Gastroesophageal sphincter (tissue), 4 donors: Measurements from ENCODE around the gene ERBB4. TPM values are rescaled to one million over a fixed set of nuclear protein-coding genes. Genes with fewer than 3 reads are reported as not detected.

ENCODE experiments used
- ATAC-seq: fragments of 150-250 bp; one replicate; pipeline ENCODE4 v1.9.1; 2016; ENCODE audit warnings: mild to moderate bottlenecking, moderate library complexity
- H3K27ac ChIP-seq, 4 donors: fragments of 200-600 bp; sonication (generic) in 3 of 4; 1 replicate in 3 of 4; 2 replicates in 1 of 4; pipeline ENCODE4 v1.5.1; 2016 to 2019
- H3K27me3 ChIP-seq: fragments of 200-600 bp; sonication (generic); one replicate; pipeline ENCODE4 v1.5.1; 2019
- H3K36me3 ChIP-seq, 2 donors: fragments of 200-600 bp; sonication (generic); one replicate each; pipeline ENCODE4 v1.5.1; 2019; ENCODE audit warnings: control low read depth in 1 of 2
- H3K4me1 ChIP-seq, 3 donors: fragments of 200-600 bp; sonication (generic); 1 replicate in 2 of 3; 2 replicates in 1 of 3; pipeline ENCODE4 v1.5.1; 2016 to 2019; ENCODE audit warnings: control low read depth in 2 of 3
- H3K4me3 ChIP-seq, 2 donors: fragments of 200-600 bp; sonication (generic); one replicate each; pipeline ENCODE4 v1.5.1; 2019; ENCODE audit warnings: mild to moderate bottlenecking in 1 of 2, moderate library complexity in 1 of 2
- H3K9me3 ChIP-seq, 3 donors: fragments of 200-600 bp; sonication (generic); one replicate each; pipeline ENCODE4 v1.5.1; 2017 to 2019; ENCODE audit warnings: control low read depth in 2 of 3
- EP300 ChIP-seq: sonication (generic); formaldehyde crosslinking; IDR thresholded peaks from one replicate; pipeline ENCODE4 v1.6.1; 2017; ENCODE audit warnings: antibody characterized with exemption, mild to moderate bottlenecking
- POLR2A ChIP-seq, 2 donors: fragments of 450-650 bp; IDR thresholded peaks; one replicate each; pipeline ENCODE4 v1.6.1; 2017; ENCODE audit warnings: antibody characterized with exemption in 2 of 2, mild to moderate bottlenecking in 2 of 2, moderate library complexity in 1 of 2
- POLR2AphosphoS5 ChIP-seq: sonication (generic); formaldehyde crosslinking; IDR thresholded peaks from one replicate; pipeline ENCODE4 v1.6.1; 2017; ENCODE audit warnings: antibody characterized with exemption
- WGBS, 2 donors: methylation state at CpG; one replicate each; pipeline ENCODE4 v1.1.5; 2018; ENCODE audit warnings: low coverage in 1 of 2; 5-methylcytosine and 5-hydroxymethylcytosine counted together
- total RNA-seq, 4 donors: library from RNA; depleted of rRNA; stranded (reverse); fragments of >200 nt; gene quantifications; one replicate each; pipeline ENCODE4 v1.1.0, GENCODE V29; 2016
- TF ChIP-seq, protein P1 (sequence below), 4 experiments: fragments of 200-600 bp in 2 of 4; fragments of 450-650 bp in 2 of 4; sonication (generic) in 1 of 4; IDR thresholded peaks; one replicate each; pipeline ENCODE4 v1.5.1; 2017 to 2019; ENCODE audit warnings: antibody characterized with exemption in 4 of 4, mild to moderate bottlenecking in 2 of 4, moderate library complexity in 2 of 4

Gene ERBB4
- total RNA-seq, 4 donors from 2014 or later: 0.16 to 0.92 (median 0.50) TPM

DNA sequence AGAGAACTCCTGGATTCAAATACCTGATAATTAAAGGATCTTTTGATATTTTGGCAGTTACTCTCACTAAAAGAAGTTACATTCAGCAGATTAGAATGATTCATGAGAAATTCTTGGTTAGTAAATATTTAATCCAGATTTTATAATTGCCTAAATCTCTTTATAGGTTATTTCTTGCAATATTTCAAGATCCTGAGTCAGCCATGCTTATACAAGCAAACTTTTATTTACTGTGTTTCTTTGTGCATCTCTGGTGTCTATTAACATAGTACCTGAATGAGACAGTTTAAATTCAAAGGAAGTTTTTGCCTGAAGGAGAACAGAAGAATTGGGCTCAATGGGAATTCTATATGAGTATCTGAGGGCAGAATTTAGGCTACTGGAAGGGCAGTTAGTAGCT lies 249.3 kb downstream of the ERBB4 start:
- Histone ChIP-seq H3K4me1 (no peaks in the 10 kb centered on the region), H3K9me3 (no peaks in the 10 kb centered on the region), H3K27ac (no peak overlapping the region), H3K27me3 (no peaks in the 10 kb centered on the region), H3K4me3 (no peak overlapping the region), H3K36me3 (no peaks in the 10 kb centered on the region)
- no peak for TF ChIP-seq POLR2A (IDR thresholded peaks at IDR 0.05)
- no peak for TF ChIP-seq EP300
- TF ChIP-seq, protein P1, sequence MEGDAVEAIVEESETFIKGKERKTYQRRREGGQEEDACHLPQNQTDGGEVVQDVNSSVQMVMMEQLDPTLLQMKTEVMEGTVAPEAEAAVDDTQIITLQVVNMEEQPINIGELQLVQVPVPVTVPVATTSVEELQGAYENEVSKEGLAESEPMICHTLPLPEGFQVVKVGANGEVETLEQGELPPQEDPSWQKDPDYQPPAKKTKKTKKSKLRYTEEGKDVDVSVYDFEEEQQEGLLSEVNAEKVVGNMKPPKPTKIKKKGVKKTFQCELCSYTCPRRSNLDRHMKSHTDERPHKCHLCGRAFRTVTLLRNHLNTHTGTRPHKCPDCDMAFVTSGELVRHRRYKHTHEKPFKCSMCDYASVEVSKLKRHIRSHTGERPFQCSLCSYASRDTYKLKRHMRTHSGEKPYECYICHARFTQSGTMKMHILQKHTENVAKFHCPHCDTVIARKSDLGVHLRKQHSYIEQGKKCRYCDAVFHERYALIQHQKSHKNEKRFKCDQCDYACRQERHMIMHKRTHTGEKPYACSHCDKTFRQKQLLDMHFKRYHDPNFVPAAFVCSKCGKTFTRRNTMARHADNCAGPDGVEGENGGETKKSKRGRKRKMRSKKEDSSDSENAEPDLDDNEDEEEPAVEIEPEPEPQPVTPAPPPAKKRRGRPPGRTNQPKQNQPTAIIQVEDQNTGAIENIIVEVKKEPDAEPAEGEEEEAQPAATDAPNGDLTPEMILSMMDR (IDR thresholded peaks at IDR 0.05): no peak
- TF ChIP-seq POLR2AphosphoS5: no peak
- no peak for ATAC-seq

DNA sequence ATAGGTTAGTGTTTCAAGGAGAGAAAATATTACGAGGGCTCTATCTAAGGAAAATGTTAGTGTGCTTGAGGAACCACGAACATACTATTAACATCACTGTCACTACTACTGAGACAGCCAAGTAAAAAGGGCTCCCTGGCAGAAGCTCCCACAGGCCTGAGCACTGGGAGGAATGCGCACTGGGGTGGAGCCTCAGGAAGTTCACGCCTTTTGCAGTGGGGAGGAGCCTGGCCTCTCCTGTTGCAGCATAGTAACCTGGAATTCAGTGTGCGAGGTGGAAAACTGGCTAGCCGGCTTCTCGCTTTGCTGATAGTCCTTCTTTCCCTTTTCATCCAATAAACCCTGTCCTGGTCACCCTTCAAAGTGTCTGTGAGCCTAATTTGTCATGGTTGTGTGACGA lies 250.3 kb downstream of the ERBB4 start:
- no peak overlapping the region for H3K4me3 ChIP-seq
- H3K4me1 ChIP-seq: no peaks in the 10 kb centered on the region
- 83 to 93% methylated on average over 3 to 8 of the region's 8 CpGs for WGBS, 2 donors

DNA sequence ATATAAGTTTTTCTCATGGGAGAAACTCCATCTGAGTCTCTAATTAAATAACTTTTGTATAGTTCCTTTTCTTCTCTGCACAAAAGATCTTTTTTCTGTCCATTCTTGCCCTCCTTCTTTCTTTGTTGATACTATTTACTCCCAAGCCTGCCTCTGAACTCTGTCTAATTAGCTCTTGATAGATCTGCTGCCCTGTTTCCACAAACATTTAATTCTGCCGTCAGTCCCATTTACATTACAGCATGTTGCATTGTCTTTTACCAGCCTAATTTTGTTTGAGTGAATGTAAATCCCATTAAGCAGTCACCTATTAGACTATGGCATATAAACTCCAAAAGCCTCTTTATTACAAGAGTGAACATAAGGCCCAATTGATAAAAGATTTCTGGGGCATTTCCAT lies 254.4 kb downstream of the ERBB4 start:
- no peak overlapping the region for H3K4me3 ChIP-seq
- TF ChIP-seq, protein P1 (IDR thresholded peaks at IDR 0.05): no peak
- TF ChIP-seq POLR2AphosphoS5 (no peak), POLR2A (IDR thresholded peaks at IDR 0.05) (no peak), EP300 (no peak)
- no peaks in the 10 kb centered on the region for H3K4me1 ChIP-seq
- no peak for ATAC-seq
- 0 to 26% methylated on average over 1 of the region's 1 CpG for WGBS, 2 donors
- no peaks in the 10 kb centered on the region for H3K27me3 ChIP-seq
- H3K36me3 ChIP-seq: no peaks in the 10 kb centered on the region
- H3K9me3 ChIP-seq: no peaks in the 10 kb centered on the region
- no peak overlapping the region for H3K27ac ChIP-seq

More for the DNA sequence above, 250.3 kb downstream of the ERBB4 start:
- Histone ChIP-seq H3K27me3 (no peaks in the 10 kb centered on the region), H3K9me3 (no peaks in the 10 kb centered on the region), H3K36me3 (no peaks in the 10 kb centered on the region), H3K27ac (no peak overlapping the region)
- ATAC-seq: no peak
- no peak for TF ChIP-seq POLR2A (IDR thresholded peaks at IDR 0.05)
- no peak for TF ChIP-seq POLR2AphosphoS5
- TF ChIP-seq, protein P1 (IDR thresholded peaks at IDR 0.05): no peak
- TF ChIP-seq EP300: no peak

DNA sequence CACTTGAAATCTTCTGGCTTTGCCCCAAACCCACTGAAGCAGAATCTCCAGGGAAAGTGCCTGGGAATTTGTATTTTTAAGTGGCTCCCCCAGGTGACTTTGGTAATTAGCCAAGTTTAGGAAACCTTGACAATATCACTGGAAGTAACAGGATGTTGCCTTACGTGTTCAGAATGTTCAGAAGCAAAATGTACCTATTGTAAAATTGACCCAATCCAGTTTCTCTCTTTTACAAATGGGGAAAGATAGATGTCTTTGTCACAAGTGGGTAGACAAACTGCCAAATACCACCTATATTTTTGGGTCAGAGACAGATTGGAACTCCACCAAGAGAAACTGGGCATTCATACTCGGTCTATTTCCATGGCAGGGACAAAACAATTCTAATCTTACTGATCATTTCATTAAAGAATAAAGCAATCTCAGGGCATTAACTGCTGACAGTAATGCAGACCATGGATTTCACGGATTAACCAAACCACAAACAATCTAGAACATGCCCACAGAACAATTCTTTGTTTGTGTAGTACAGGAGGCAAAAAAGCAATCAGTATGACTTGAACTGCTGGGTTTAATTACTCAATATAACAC lies 255.8 kb downstream of the ERBB4 start:
- Histone ChIP-seq H3K27me3 (no peaks in the 10 kb centered on the region), H3K27ac (no peak overlapping the region), H3K4me1 (no peaks in the 10 kb centered on the region), H3K9me3 (no peaks in the 10 kb centered on the region), H3K36me3 (no peaks in the 10 kb centered on the region), H3K4me3 (no peak overlapping the region)
- TF ChIP-seq, protein P1 (IDR thresholded peaks at IDR 0.05): no peak
- no peak for TF ChIP-seq POLR2AphosphoS5
- no peak for TF ChIP-seq POLR2A (IDR thresholded peaks at IDR 0.05)
- no peak for TF ChIP-seq EP300
- 33 to 42% methylated on average over 2 to 3 of the region's 3 CpGs for WGBS, 2 donors
- no peak for ATAC-seq

DNA sequence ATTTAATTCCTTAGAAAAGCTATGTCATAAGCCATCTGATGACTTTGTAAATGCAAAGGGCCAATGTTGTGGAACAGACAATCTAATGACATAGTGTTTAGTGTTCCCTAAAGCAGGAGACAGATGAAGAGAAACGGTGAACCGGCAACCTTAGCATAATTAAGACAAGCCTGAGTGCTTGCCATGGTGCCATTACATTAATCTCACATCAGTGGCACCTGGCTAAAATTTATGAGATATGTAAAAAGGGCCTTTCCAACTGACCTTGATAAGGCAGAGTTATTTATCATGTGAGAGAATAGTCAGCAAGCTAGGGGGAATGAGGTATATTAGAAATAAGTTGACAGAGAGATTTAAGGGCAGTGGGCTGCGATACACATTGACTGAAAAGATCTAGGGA lies 261.8 kb downstream of the ERBB4 start:
- Histone ChIP-seq H3K36me3 (no peaks in the 10 kb centered on the region), H3K9me3 (no peaks in the 10 kb centered on the region), H3K4me1 (no peaks in the 10 kb centered on the region), H3K27me3 (no peaks in the 10 kb centered on the region), H3K4me3 (no peak overlapping the region), H3K27ac (no peak overlapping the region)
- WGBS, 2 donors: 28 to 60% methylated on average over 3 of the region's 3 CpGs
- no peak for TF ChIP-seq EP300
- ATAC-seq: no peak
